Amniotic stem cell (primary cell): ENCODE results near the gene CFAP92.

ENCODE experiments used
- DNase-seq: peaks from one replicate; lab custom pipeline; 2025; lab: John Stamatoyannopoulos, UW

Gene CFAP92

GRCh38 chr3:129025108-129025507 is 31.2 kb upstream of the CFAP92 start:
- DNase-seq = no peak

GRCh38 chr3:129023909-129024308 is 30.0 kb upstream of the CFAP92 start:
- DNase-seq = no peak

GRCh38 chr3:129023008-129023358 is 29.1 kb upstream of the CFAP92 start:
- no peak for DNase-seq

GRCh38 chr3:129022114-129023007 is 28.5 kb upstream of the CFAP92 start:
- DNase-seq = no peak

GRCh38 chr3:129021140-129021551 is 27.3 kb upstream of the CFAP92 start:
- no peak for DNase-seq

GRCh38 chr3:129020691-129021090 is 26.8 kb upstream of the CFAP92 start:
- no peak for DNase-seq

- DNase-seq = no peak
Observed at GRCh38 chr3:129019266-129019665, 25.4 kb upstream of the CFAP92 start.

- DNase-seq = no peak
Observed at GRCh38 chr3:129018751-129019150, 24.9 kb upstream of the CFAP92 start.

- no peak for DNase-seq
Observed at GRCh38 chr3:129018271-129018670, 24.4 kb upstream of the CFAP92 start.

- DNase-seq = no peak
Observed at GRCh38 chr3:129017484-129017899, 23.6 kb upstream of the CFAP92 start.

- DNase-seq = no peak
Observed at GRCh38 chr3:129016720-129017483, 23.0 kb upstream of the CFAP92 start.

- no peak for DNase-seq
Observed at GRCh38 chr3:129016356-129016719, 22.5 kb upstream of the CFAP92 start.

- no peak for DNase-seq
Observed at GRCh38 chr3:129015388-129016105, 21.7 kb upstream of the CFAP92 start.

GRCh38 chr3:129014793-129015345 is 21.0 kb upstream of the CFAP92 start:
- no peak for DNase-seq

- no peak for DNase-seq
Observed at GRCh38 chr3:129014148-129014547, 20.3 kb upstream of the CFAP92 start.

- no peak for DNase-seq
Observed at GRCh38 chr3:129013491-129013891, 19.6 kb upstream of the CFAP92 start.

GRCh38 chr3:129010310-129010956 is 16.6 kb upstream of the CFAP92 start:
- no peak for DNase-seq

- no peak for DNase-seq
Observed at GRCh38 chr3:129009266-129009665, 15.4 kb upstream of the CFAP92 start.

- no peak for DNase-seq
Observed at GRCh38 chr3:129007792-129008191, 13.9 kb upstream of the CFAP92 start.

GRCh38 chr3:129006864-129007263 is 13.0 kb upstream of the CFAP92 start:
- no peak for DNase-seq

- DNase-seq = no peak
Observed at GRCh38 chr3:129005526-129006303, 11.8 kb upstream of the CFAP92 start.
